Motor neuron (in vitro differentiated cells): ENCODE data around the gene ADGB. TPM values are rescaled to one million over a fixed set of nuclear protein-coding genes. Genes with fewer than 3 reads are reported as not detected.

Experiments used
- ATAC-seq, 8 experiments: fragments of 200-7000 bp; cut with Tn5 transposase; replicated peaks in 6 of 8; 2 replicates each; pipeline ENCODE4 v1.8.0; 2021; ENCODE audit warnings: mild to moderate bottlenecking in 8 of 8, moderate library complexity in 8 of 8
- H3K27ac ChIP-seq, 2 donors: fragments of 250-450 bp; sonication (Bioruptor Pico); 2 replicates each; pipeline ENCODE4 v1.9.0; 2021; ENCODE audit warnings: antibody characterized with exemption in 2 of 2, mild to moderate bottlenecking in 2 of 2, moderate library complexity in 1 of 2
- H3K4me1 ChIP-seq, 2 donors: fragments of 250-450 bp; sonication (Bioruptor Pico); replicated peaks in 1 of 2; 2 replicates each; pipeline ENCODE4 v1.6.1; 2021; ENCODE audit warnings: antibody characterized with exemption in 2 of 2, mild to moderate bottlenecking in 2 of 2, moderate library complexity in 1 of 2
- H3K4me3 ChIP-seq, 5 donors: fragments of 250-450 bp; sonication (Bioruptor Pico); 2 replicates each; pipeline ENCODE4 v1.9.0; 2021; ENCODE audit warnings: antibody characterized with exemption in 5 of 5, mild to moderate bottlenecking in 5 of 5, moderate library complexity in 4 of 5
- WGBS, 10 experiments: fragments of 450-650 bp; shearing (Covaris generic); methylation state at CpG; one replicate each; pipeline ENCODE4 v1.0.0; 2022; 5-methylcytosine and 5-hydroxymethylcytosine counted together
- in situ Hi-C, 9 experiments: fragments of 400-800 bp; cut with MboI; loops; one replicate each; pipeline ENCODE4 v1.15.0; 2021; ENCODE audit warnings: low sequenced_read_pairs in 9 of 9, low pct_unique_long_range_greater_than_20kb in 2 of 9; ENCODE audit not compliant: unreplicated experiment in 9 of 9
- total RNA-seq, 8 experiments: library from RNA; unstranded; fragments of 300-600 nt; gene quantifications; 2 replicates each; pipeline versions ENCODE4 v1.2.3 to v1.2.4, GENCODE V29; 2022

Gene ADGB
- total RNA-seq, 8 experiments from 2014 or later, result 0.05 to 2.9 (median 0.27) TPM; not detected in 1

DNA sequence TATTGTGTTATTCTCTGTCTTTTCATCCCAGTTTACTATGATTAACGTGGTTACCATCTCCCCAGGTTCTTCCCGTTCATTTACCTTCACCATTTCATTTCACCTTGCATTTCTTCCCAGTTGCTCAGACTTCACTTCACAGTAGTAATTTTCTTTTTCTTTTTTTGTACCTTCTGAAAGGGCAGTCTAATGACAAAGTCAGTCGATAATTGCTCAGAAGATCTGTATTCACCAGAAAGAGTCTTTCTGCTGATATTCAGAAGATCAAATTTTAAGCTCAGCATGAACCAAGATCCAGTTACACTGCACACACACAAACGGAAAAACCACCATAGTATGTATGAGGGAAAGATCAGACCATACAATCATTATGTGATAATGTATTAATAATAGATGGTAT lies 265.5 kb downstream of the ADGB start:
- in situ Hi-C loops, result loop anchor here in 1 of 9 experiments (25.0 kb wide), 1 partner anchor 348 kb away; the partner anchor contains the start of gene STXBP5
- no peak overlapping the region for H3K4me3 ChIP-seq
- no peak overlapping the region for H3K27ac ChIP-seq
- peaks cover 2 to 13% of the 10 kb centered on the region in 2 donors for H3K4me1 ChIP-seq
- no peak for ATAC-seq
- 86 to 100% (median 92%) methylated on average over 3 to 4 of the region's 4 CpGs for WGBS, 10 experiments

DNA sequence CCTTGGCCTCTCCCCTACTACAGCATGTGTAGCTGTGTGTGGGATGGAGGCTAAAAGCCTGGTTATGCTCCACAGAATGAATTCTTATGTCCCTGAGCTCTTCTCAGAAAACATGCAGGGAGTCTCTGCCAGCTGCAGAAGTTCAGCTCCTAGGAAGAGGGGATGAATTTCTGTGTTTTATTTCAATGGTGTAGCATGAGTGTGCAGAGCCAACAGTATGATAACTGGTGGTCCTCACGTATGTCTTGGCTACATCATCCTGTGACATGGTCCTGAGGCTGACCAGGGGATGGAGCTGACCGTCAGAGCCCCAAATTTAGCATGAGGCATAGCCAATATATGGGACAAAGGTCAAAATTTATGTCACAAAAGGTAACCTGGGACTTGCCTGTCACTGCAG lies 266.1 kb downstream of the ADGB start:
- peaks cover 2 to 13% of the 10 kb centered on the region in 2 donors for H3K4me1 ChIP-seq
- no peak overlapping the region for H3K4me3 ChIP-seq
- whole genome bisulfite sequencing, 10 experiments, result 80 to 100% (median 100%) methylated on average over 1 to 2 of the region's 2 CpGs; no CpG with 5 or more reads in 4 of the 10 experiments
- ATAC-seq, result no peak
- in situ Hi-C loops, result loop anchor here in 1 of 9 experiments (25.0 kb wide), 1 partner anchor 347 kb away; the partner anchor contains the start of gene STXBP5
- no peak overlapping the region for H3K27ac ChIP-seq

Other genes with a start within 250 kb of the ADGB start
- gene RAB32, start 55.1 kb upstream of the ADGB start, total RNA-seq, result 10 to 100 TPM in 4 of 8 experiments, 1 to 10 TPM in 4; 3.1 to 91.4 (median 8.2) TPM